ENCODE measurements around the gene GNB3. TPM values are rescaled to one million over a fixed set of nuclear protein-coding genes. Genes with fewer than 3 reads are reported as not detected.

The GNB3 gene
- total RNA-seq, 1 experiment from 2014 or later = 14.0 TPM

- no peak for TF ChIP-seq ZSCAN18 (CRISPR knock-in tag; IDR thresholded peaks at IDR 0.05)
- TF ChIP-seq ZNF416 (CRISPR knock-in tag; IDR thresholded peaks at IDR 0.05) = no peak
- TF ChIP-seq ZNF263 (CRISPR knock-in tag; IDR thresholded peaks at IDR 0.05; ENCODE audit: low read depth) = no peak
These were observed 13.8 kb upstream of the GNB3 start (continued) for GRCh38 chr12:6826734-6827436.

GRCh38 chr12:6827437-6827911 is 13.3 kb upstream of the GNB3 start:
- no peaks in the 10 kb centered on the region for H3K9me3 Mint-ChIP-seq
- peaks cover 51% of the 10 kb centered on the region for H3K4me1 Mint-ChIP-seq
- ChIA-PET CTCF (interaction anchor here (0.8 to 8.9 kb wide), 8 partner anchors 13 to 207 kb away, joined by 3 to 110 read pairs (median 4); partner anchors contain the start of genes GNB3, LAG3, MLF2 and PTMS), POLR2A (interaction anchor here (1.0 to 1.5 kb wide), 3 partner anchors 46 to 75 kb away, joined by 3 to 4 read pairs (median 4); partner anchors contain the start of genes MLF2 and SPSB2)
- DNase-seq (ENCODE audit: low spot score) (peak; percentile 89), ATAC-seq (peak; percentile 50)
- H3K27ac Mint-ChIP-seq = peak overlapping the region; percentile 35
- peaks cover 21% of the 10 kb centered on the region for H3K36me3 Mint-ChIP-seq
- H3K4me3 Mint-ChIP-seq = peak overlapping the region; percentile 65
- peaks cover 38% of the 10 kb centered on the region for H3K27me3 Mint-ChIP-seq (ENCODE audit: low read depth)
- no peak for TF ChIP-seq ZNF317 (CRISPR knock-in tag; IDR thresholded peaks at IDR 0.05; ENCODE audit: borderline replicate concordance, low read depth)
- TF ChIP-seq, protein P1, sequence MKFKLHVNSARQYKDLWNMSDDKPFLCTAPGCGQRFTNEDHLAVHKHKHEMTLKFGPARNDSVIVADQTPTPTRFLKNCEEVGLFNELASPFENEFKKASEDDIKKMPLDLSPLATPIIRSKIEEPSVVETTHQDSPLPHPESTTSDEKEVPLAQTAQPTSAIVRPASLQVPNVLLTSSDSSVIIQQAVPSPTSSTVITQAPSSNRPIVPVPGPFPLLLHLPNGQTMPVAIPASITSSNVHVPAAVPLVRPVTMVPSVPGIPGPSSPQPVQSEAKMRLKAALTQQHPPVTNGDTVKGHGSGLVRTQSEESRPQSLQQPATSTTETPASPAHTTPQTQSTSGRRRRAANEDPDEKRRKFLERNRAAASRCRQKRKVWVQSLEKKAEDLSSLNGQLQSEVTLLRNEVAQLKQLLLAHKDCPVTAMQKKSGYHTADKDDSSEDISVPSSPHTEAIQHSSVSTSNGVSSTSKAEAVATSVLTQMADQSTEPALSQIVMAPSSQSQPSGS (CRISPR knock-in tag; IDR thresholded peaks at IDR 0.05; ENCODE audit: borderline replicate concordance, low read depth) = no peak
- TF ChIP-seq EMX1 (CRISPR knock-in tag; IDR thresholded peaks at IDR 0.05) = no peak
- no peak for TF ChIP-seq ZNF396 (CRISPR knock-in tag; IDR thresholded peaks at IDR 0.05; ENCODE audit: borderline replicate concordance)
- peak; percentile 88 for TF ChIP-seq USF1 (CRISPR knock-in tag; IDR thresholded peaks at IDR 0.05)
- no peak for TF ChIP-seq FOXP1 (CRISPR knock-in tag; IDR thresholded peaks at IDR 0.05; ENCODE audit: borderline replicate concordance)
- no peak for TF ChIP-seq AFF4 (CRISPR knock-in tag; IDR thresholded peaks at IDR 0.05; ENCODE audit: borderline replicate concordance)
- TF ChIP-seq FOXJ3 (CRISPR knock-in tag; IDR thresholded peaks at IDR 0.05; ENCODE audit: borderline replicate concordance) = no peak
- TF ChIP-seq ZNF232 (CRISPR knock-in tag; IDR thresholded peaks at IDR 0.05) = 0 out of 2 replicates have a peak, but pooled peaks have one; percentile 32
- TF ChIP-seq ZNF532 (CRISPR knock-in tag; IDR thresholded peaks at IDR 0.05; ENCODE audit: borderline replicate concordance) = no peak
- TF ChIP-seq, protein P2, sequence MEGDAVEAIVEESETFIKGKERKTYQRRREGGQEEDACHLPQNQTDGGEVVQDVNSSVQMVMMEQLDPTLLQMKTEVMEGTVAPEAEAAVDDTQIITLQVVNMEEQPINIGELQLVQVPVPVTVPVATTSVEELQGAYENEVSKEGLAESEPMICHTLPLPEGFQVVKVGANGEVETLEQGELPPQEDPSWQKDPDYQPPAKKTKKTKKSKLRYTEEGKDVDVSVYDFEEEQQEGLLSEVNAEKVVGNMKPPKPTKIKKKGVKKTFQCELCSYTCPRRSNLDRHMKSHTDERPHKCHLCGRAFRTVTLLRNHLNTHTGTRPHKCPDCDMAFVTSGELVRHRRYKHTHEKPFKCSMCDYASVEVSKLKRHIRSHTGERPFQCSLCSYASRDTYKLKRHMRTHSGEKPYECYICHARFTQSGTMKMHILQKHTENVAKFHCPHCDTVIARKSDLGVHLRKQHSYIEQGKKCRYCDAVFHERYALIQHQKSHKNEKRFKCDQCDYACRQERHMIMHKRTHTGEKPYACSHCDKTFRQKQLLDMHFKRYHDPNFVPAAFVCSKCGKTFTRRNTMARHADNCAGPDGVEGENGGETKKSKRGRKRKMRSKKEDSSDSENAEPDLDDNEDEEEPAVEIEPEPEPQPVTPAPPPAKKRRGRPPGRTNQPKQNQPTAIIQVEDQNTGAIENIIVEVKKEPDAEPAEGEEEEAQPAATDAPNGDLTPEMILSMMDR (IDR thresholded peaks at IDR 0.05) = no peak
- TF ChIP-seq NFE2L1 (CRISPR knock-in tag; IDR thresholded peaks at IDR 0.05) = no peak
- TF ChIP-seq, protein P3, sequence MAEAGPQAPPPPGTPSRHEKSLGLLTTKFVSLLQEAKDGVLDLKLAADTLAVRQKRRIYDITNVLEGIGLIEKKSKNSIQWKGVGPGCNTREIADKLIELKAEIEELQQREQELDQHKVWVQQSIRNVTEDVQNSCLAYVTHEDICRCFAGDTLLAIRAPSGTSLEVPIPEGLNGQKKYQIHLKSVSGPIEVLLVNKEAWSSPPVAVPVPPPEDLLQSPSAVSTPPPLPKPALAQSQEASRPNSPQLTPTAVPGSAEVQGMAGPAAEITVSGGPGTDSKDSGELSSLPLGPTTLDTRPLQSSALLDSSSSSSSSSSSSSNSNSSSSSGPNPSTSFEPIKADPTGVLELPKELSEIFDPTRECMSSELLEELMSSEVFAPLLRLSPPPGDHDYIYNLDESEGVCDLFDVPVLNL (CRISPR knock-in tag; IDR thresholded peaks at IDR 0.05; ENCODE audit: borderline replicate concordance, low read depth) = no peak
- TF ChIP-seq HMGA2 (CRISPR knock-in tag; IDR thresholded peaks at IDR 0.05) = no peak
- TF ChIP-seq SP1 (CRISPR knock-in tag; conservative IDR thresholded peaks at IDR 0.05) = peak; percentile 35; the same call in 1 of the 2 replicates

Data from WTC11 (cell line).